ENCODE results near the gene AQP2.

Gene AQP2

DNA sequence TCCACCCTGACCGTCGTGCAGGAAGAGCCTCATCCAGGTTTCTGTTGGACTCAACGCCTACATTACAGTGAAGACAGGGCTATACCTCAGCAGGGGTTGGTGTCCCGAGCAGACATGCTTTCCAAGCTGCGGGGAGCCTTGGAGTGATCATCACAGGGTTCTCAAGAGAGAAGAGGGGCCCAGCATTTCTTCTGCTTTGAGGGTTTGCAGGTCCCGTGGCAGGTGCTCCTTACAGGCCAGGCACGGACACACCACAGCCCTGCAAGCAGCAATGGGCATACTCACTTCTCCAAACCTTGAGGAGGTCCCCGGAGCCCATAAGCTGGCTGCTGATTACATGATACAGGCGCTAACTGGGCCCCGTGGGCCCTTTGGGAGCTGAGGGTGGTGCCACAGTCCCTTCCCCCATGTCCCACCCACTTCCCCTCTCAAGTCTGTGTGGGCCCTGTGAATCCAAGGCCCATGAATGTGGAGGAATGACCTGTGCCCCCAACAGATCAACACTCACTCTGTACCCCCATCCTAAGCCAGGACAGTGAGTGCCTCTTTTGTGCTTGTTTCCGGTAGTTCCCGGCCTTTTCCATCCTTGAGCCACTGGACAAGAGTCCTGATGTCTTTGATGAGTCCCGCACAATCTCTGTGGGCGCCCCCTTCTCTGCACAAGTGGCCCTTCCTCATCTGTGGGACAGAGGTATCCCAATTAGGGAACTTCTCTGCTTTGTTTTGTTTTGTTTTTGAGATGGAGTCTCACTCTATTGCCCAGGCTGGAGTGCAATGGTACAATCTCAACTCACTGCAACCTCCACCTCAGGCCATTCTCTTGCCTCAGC is 1.1 kb downstream of the AQP2 start:
- no peaks in the 10 kb centered on the region for H3K36me3 ChIP-seq (ENCODE audit: insufficient read depth, low read length)
- H3K9ac ChIP-seq (ENCODE audit: low read depth, low read length), result no peak overlapping the region
- peaks cover 1% of the 10 kb centered on the region; the same call in 1 of the 2 replicates for H3K4me1 ChIP-seq (ENCODE audit: insufficient read depth, low read length)
- H3K9me3 ChIP-seq (ENCODE audit: control insufficient read depth, insufficient read depth, low read length), result no peaks in the 10 kb centered on the region

DNA sequence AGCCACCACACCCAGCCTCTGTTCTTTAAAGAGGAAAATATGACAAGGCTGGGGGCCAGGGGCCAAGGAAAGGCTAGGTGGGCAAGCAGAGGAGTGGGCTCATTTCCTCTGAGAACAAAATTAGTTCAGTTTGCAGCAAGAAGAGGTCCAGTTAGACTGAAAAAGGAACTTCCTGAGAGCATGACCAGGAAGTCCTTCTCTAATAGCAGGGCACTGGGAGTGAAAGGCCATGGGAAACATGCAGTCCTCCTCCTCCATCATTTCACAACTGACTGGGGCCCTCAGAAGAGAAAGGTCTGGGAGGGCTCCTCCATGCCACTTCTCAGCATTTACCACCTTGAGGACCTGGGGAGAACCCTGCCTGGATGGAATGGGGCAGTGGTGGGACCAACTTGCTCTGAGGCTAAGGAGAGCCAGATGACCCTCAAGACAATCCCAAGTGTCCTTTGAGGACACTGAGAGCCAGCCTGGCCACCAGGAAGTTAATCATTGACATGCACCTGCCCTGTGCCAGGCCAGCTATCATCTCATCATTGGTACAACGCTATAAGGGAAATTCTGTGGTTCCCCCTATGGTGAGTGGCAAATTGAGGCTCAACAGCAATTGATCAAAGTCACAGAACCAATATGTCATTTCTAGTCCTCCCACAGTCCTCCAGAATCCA is 2.0 kb downstream of the AQP2 start:
- H3K36me3 ChIP-seq (ENCODE audit: insufficient read depth, low read length), result no peaks in the 10 kb centered on the region
- no peak overlapping the region for H3K9ac ChIP-seq (ENCODE audit: low read depth, low read length)
- H3K9me3 ChIP-seq (ENCODE audit: control insufficient read depth, insufficient read depth, low read length), result no peaks in the 10 kb centered on the region
- no peaks in the 10 kb centered on the region for H3K4me1 ChIP-seq (ENCODE audit: insufficient read depth, low read length)

DNA sequence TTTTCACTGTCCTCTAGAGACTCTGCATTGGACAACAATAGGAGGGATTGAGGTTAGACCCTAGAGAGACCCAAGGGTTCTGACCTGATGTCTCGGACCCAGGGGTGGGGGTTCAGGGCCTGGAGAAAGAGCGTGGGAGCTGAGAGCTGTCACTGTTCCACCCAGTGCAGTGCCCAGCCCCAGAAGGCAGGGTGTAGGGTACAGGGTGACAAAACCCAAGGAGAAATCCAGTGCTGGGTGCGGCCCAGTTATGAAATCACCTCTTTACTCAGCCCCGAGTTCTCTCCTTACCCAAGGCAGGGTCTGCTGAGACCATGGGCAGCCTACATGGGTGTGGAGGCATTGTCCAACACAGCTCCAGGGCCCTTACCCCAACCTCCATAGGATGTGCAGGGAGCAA is 2.6 kb downstream of the AQP2 start:
- no peaks in the 10 kb centered on the region for H3K9me3 ChIP-seq (ENCODE audit: control insufficient read depth, insufficient read depth, low read length)
- H3K4me1 ChIP-seq (ENCODE audit: insufficient read depth, low read length), result no peaks in the 10 kb centered on the region
- H3K9ac ChIP-seq (ENCODE audit: low read depth, low read length), result no peak overlapping the region
- no peaks in the 10 kb centered on the region for H3K36me3 ChIP-seq (ENCODE audit: insufficient read depth, low read length)

DNA sequence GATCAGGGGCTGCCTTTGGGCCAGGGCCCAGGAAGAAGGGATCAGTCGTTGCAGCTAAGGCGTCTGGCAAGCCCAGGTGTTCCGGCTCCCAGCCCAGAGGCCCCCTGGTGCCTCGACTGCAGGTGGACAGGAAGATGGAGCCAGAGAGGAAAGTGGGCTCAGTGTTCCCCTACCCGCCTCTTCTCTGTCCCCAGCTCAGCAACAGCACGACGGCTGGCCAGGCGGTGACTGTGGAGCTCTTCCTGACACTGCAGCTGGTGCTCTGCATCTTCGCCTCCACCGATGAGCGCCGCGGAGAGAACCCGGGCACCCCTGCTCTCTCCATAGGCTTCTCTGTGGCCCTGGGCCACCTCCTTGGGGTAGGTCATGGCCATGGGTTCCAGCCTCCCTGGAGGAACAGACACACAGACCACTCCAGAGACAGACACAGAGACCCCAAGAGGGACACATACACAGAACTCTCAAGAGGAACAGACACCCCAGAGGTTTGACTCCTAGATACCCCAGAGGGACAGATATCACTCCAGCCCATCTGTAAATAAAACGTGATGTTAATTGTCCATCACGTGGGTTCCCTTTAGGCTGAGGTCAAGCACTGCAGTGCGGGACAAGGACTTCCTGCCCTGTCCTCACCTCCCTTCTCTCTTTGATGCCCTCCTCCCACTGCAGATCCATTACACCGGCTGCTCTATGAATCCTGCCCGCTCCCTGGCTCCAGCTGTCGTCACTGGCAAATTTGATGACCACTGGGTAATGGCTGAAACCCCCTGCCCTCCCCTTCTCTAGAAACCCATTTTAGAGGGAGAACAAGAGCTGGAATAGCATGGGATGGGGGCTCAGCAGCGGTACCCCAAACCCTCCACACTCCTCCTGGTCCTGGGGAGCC is 3.7 kb downstream of the AQP2 start:
- H3K4me1 ChIP-seq (ENCODE audit: insufficient read depth, low read length), result peaks cover 3% of the 10 kb centered on the region
- no peak overlapping the region for H3K9ac ChIP-seq (ENCODE audit: low read depth, low read length)
- no peaks in the 10 kb centered on the region for H3K9me3 ChIP-seq (ENCODE audit: control insufficient read depth, insufficient read depth, low read length)
- H3K36me3 ChIP-seq (ENCODE audit: insufficient read depth, low read length), result no peaks in the 10 kb centered on the region

DNA sequence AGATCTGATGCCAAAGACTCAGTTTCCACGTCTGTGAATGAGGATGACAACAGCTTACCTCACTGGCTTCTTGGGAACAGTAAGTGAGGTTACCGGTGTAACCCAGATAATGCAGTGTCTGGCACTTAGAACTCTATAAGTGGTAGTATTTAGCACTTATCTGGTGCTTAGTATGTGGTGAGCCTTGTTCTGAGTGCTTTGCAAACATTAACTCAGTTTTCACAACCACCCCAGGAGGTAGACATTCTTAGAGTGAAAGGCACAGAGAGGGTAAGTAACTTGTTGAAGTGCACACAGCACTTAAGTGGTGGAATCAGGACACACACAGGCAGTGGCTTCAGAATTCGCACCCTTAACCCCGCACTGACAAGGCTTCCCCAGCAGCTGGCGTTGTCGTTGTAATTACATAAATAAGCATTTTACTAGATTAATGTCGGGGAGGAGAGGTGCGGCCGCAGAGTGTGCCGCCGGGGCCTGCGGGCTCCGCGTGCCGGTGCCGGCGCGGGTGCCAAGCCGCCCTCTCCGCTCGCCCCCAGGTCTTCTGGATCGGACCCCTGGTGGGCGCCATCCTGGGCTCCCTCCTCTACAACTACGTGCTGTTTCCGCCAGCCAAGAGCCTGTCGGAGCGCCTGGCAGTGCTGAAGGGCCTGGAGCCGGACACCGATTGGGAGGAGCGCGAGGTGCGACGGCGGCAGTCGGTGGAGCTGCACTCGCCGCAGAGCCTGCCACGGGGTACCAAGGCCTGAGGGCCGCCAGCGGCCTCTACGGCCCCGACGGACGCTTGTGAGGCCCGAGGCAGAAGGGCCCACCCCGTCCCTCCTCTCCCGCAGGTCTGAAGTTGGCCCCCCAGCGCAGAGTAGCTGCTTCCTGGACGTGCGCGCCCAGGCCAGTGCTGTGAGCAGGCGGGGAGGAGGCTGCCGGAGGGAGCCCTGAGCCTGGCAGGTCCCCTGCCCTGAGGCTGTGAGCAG is 4.6 kb downstream of the AQP2 start:
- H3K9me3 ChIP-seq (ENCODE audit: control insufficient read depth, insufficient read depth, low read length), result no peaks in the 10 kb centered on the region
- H3K9ac ChIP-seq (ENCODE audit: low read depth, low read length), result no peak overlapping the region; the same call in 1 of the 2 replicates
- no peaks in the 10 kb centered on the region for H3K36me3 ChIP-seq (ENCODE audit: insufficient read depth, low read length)
- H3K4me1 ChIP-seq (ENCODE audit: insufficient read depth, low read length), result peaks cover 12% of the 10 kb centered on the region

DNA sequence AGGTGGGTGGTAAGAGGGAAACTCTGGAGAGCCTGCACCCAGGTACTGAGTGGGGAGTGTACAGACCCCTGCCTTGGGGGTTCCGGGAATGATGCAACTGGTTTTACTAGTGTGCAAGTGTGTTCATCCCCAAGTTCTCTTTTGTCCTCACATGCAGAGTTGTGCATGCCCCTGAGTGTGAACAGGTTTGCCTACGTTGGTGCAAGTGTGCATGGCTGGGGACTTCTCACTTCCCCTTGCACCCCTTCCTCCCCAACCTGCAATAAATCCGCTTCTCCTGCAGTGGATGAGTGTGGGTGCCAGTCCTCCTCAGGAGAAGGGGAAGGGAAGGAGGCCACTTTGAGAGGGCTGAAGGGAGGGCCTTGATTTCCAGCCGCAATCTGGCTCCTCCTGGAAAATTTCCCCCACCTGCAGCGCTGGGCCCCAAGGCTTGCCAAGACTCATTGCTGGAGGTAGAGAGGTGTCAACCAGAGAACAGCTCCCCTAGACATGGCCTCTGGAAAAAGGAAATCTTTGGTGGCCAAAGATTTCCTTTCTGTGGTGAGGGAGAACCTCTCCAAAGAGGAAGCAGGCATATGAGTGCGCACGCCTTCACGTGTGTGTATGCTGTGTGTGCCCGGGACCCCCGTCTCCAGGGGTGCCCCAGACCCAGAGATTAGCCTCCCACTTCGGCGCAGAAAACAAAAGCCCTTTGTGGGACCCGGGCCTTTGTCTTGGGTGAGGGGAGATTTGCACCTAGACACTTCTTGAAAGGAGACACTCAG is 5.5 kb downstream of the AQP2 start:
- no peaks in the 10 kb centered on the region for H3K9me3 ChIP-seq (ENCODE audit: control insufficient read depth, insufficient read depth, low read length)
- H3K36me3 ChIP-seq (ENCODE audit: insufficient read depth, low read length), result no peaks in the 10 kb centered on the region
- peaks cover 19% of the 10 kb centered on the region for H3K4me1 ChIP-seq (ENCODE audit: insufficient read depth, low read length)
- no peak overlapping the region for H3K9ac ChIP-seq (ENCODE audit: low read depth, low read length)

DNA sequence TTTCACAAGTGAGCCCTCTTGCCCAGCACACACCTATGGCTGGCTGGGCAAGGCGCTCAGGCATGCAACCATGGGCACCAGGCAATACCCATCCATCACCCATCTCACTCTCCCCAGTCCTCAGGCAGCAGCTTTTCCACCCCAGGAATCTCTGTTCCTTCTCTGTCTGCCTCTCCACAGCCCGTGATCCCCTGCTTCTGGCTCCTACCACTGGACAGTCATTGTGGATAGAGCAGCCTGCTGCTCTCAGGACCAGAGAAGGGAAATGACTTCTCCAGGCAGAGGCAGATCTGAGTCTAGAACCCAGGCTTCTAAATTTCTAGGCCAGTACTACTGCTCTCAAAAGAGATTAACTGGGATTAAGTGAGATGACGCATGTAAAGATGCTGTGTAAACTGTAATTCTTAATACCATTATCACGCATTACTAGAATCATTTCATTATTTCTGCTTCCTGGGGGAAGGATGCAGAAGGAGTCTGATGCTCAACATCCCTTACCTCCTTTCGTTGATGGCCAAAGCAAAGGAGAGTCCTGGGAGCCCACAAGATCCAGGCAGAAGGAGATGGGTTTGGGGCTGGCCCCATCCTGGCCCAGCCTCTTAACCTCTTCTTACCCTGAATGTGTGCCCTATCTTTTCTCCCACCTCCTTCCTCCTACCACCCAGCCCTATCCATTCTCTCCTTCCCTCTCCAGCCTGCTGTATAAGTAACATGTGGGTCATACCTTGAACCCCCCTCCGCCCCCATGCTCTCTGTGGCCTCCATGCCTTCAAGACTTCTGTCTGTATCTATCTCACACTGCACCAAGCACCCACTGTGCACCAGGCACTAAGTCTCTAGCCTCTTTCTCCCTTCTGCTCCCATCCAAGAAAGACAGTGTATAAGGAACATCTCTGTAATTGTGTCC is 6.4 kb downstream of the AQP2 start:
- no peaks in the 10 kb centered on the region for H3K9me3 ChIP-seq (ENCODE audit: control insufficient read depth, insufficient read depth, low read length)
- H3K9ac ChIP-seq (ENCODE audit: low read depth, low read length), result no peak overlapping the region
- no peaks in the 10 kb centered on the region for H3K36me3 ChIP-seq (ENCODE audit: insufficient read depth, low read length)
- H3K4me1 ChIP-seq (ENCODE audit: insufficient read depth, low read length), result peaks cover 19% of the 10 kb centered on the region

DNA sequence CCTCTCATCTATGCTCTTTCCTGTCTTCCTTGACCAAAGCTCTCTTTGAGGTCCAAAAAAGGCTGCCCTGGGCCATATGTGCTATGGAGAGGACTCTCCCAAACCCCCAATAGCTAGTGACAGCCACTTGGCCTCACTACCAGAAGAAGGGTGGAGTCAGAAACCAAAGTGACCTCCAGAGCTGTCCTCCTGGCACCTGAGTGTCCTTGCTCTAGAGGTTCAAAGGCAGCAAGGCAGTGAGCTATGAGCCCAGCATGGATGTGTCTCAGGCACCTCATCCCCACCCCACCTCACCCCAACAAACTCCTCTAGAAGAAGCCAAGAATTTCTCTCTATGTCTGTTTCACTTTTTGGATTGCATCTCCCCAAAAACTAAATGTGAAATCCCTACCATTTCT is 7.0 kb downstream of the AQP2 start:
- no peaks in the 10 kb centered on the region for H3K9me3 ChIP-seq (ENCODE audit: control insufficient read depth, insufficient read depth, low read length)
- peaks cover 19% of the 10 kb centered on the region for H3K4me1 ChIP-seq (ENCODE audit: insufficient read depth, low read length)
- H3K36me3 ChIP-seq (ENCODE audit: insufficient read depth, low read length), result no peaks in the 10 kb centered on the region
- no peak overlapping the region for H3K9ac ChIP-seq (ENCODE audit: low read depth, low read length)

DNA sequence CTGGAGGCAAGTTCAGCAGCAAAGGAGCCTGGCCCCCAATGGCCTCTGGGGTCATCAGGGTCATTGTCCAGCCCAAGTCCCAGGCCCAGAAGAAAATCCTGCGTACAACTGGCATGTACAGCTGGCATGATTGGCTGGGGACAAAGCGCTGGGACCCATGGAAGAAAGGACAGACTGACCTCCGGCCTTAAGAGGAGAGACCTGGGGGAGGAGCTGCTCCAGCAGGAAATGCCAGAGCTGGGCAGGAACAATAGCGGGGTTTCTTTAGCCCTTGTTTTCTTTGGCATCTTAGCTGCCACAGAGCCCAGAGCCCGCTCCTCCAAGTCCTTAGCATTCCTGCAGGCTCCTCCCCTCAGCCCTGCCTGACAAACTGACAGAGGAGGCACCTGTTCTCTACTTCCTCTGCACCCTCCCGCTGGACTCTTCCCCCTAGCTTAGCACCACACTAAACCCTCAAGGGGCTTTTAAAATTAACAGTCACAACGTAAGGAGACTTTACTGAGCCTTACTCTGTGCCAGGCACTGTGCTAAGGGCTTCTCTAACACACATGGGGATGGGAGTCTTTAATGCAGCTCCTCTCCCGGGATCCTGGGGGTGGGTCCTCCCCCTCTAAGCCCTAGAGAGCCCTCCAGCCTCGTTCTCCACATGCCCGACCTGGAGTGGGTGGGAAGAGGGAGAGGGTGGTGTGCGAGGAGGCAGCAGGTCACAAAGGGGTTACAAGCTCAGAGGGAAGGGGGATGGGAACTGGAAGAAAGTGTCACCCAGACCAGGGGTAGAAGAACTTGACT is 9.3 kb downstream of the AQP2 start:
- H3K36me3 ChIP-seq (ENCODE audit: insufficient read depth, low read length), result no peaks in the 10 kb centered on the region
- peaks cover 19% of the 10 kb centered on the region for H3K4me1 ChIP-seq (ENCODE audit: insufficient read depth, low read length)
- no peak overlapping the region for H3K9ac ChIP-seq (ENCODE audit: low read depth, low read length)
- no peaks in the 10 kb centered on the region for H3K9me3 ChIP-seq (ENCODE audit: control insufficient read depth, insufficient read depth, low read length)

DNA sequence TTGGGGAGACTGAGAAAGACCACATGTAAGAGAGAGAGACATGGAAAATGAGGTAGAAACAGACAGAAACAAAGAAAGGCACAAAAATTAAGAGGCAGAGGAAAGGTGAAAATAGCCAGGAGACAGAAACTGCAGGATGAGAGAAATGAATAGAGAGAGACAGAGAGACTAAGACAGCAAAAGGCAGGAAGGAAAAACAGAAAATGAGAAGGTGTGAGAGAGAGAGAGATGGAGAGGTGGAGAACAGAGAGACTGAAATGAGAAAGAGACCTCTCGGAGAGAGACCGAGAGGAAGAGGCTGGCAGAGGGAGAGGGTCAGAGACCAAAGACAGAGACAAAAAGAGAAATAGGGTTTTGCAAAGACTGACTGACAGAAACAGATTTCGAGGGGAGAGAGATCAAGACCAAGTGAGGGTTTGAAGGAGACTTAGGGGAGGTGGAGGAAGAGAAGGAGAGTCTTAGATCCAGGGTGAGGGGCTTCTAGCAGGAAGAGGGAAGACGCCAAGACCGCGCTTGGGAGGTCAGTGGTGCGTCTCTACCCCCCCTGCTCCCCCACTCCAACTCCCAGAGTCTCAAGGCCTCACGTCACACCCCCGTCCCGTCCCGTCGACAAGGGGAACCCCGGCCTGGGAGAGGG is 10.1 kb downstream of the AQP2 start:
- Histone ChIP-seq H3K9ac (ENCODE audit: low read depth, low read length) (peak overlapping the region; percentile 49; the same call in 1 of the 2 replicates), H3K9me3 (ENCODE audit: control insufficient read depth, insufficient read depth, low read length) (no peaks in the 10 kb centered on the region), H3K36me3 (ENCODE audit: insufficient read depth, low read length) (no peaks in the 10 kb centered on the region), H3K4me1 (ENCODE audit: insufficient read depth, low read length) (peaks cover 19% of the 10 kb centered on the region)

DNA sequence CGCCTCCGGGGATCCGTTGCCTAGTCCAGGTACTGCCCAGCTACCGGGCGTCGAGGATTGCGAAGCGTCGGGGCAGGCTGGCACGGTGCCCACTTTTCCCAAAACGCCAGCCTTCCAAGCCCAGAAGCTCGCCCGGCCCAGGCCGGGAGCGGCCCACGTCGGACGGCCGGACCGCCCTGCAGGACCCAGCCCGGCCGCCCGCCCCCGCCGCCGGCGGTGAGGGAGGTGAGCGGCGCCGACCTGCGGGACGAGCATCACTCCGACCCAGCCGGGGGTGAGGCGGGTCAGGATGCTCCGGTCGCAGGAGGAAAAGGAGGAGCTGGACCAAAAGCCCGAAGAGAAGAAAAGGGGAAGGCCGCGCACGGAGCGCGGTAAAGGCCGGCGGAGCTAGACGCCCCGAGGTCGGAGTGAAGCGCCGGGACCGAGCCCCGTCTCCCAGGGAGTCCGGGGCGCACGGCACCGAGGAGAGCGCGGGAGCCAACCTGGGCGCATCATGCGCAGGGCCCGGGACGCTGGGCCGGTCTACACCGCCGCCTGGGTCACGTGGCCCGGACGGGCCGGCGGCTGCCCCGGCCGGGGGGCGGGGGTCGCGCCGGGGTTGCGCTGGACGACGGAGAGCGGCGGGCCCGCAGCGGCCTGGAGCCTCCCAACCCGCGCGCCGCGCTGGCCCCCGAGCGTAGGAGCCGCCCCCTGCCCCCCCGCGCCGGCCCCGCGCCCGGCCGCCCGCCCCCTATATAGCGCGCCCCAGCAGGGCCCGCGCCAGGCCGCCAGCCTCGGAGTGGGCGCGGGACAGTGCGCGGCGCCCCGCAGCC is 10.8 kb downstream of the AQP2 start, which contains the start of gene AQP5:
Gene AQP5, plus strand, starts transcription at position 762 of the 812 bp plus-strand sequence. CDS start 146 bp downstream, outside the sequence.
- peak within 1 kb of the TSS; percentile 49 for H3K9ac ChIP-seq (ENCODE audit: low read depth, low read length)
- no peaks in the 10 kb centered on the region for H3K36me3 ChIP-seq (ENCODE audit: insufficient read depth, low read length)
- no peaks in the 10 kb centered on the region for H3K9me3 ChIP-seq (ENCODE audit: control insufficient read depth, insufficient read depth, low read length)
- H3K4me1 ChIP-seq (ENCODE audit: insufficient read depth, low read length), result peaks cover 19% of the 10 kb centered on the region
